NT2/D1 (cell line): ENCODE measurements around the gene PMM2.

Experiments
- DNase-seq: peaks from one replicate; pipeline ENCODE4 v3.0.0-alpha.2; 2011; ENCODE audit warnings: low read depth, low spot score
- H3K27me3 ChIP-seq: 2 replicates; pipeline ENCODE4 v1.6.0; 2011; ENCODE audit warnings: mild to moderate bottlenecking; ENCODE audit not compliant: insufficient read length, insufficient read depth
- H3K36me3 ChIP-seq: 2 replicates; pipeline ENCODE4 v1.6.1; 2011; ENCODE audit warnings: mild to moderate bottlenecking, low read length, mixed read lengths; ENCODE audit not compliant: insufficient read depth, insufficient read length
- H3K4me1 ChIP-seq: 2 replicates; pipeline ENCODE4 v1.5.1; 2011; ENCODE audit not compliant: insufficient read depth, insufficient read length
- H3K4me3 ChIP-seq: 2 replicates; pipeline ENCODE4 v1.5.1; 2011; ENCODE audit warnings: low read depth; ENCODE audit not compliant: insufficient read length
- H3K9ac ChIP-seq: 2 replicates; pipeline ENCODE4 v1.6.0; 2011; ENCODE audit warnings: low read depth; ENCODE audit not compliant: insufficient read length
- H3K9me3 ChIP-seq: 2 replicates; pipeline ENCODE4 v1.5.1; 2011; ENCODE audit warnings: mild to moderate bottlenecking, low read length; ENCODE audit not compliant: insufficient read depth
- SUZ12 ChIP-seq: IDR thresholded peaks from 2 replicates; pipeline ENCODE4 v1.6.1; 2011; ENCODE audit not compliant: insufficient read length, insufficient read depth; ENCODE audit errors: extremely low read depth
- YY1 ChIP-seq: IDR thresholded peaks from 2 replicates; pipeline ENCODE4 v1.6.1; 2011; ENCODE audit not compliant: insufficient read length, insufficient read depth
- ZNF274 ChIP-seq: IDR thresholded peaks from 2 replicates; pipeline ENCODE4 v1.6.1; 2011; ENCODE audit warnings: mild to moderate bottlenecking, low read depth, low read length

The PMM2 gene

GRCh38 chr16:8807189-8807588 lies 9.6 kb downstream of the PMM2 start:
- DNase-seq = no peak
- H3K36me3 ChIP-seq = peaks cover 100% of the 10 kb centered on the region
- no peaks in the 10 kb centered on the region for H3K9me3 ChIP-seq
- H3K4me3 ChIP-seq = no peak overlapping the region
- TF ChIP-seq ZNF274 (no peak), YY1 (no peak), SUZ12 (no peak)
- no peak overlapping the region for H3K9ac ChIP-seq
- H3K27me3 ChIP-seq = no peaks in the 10 kb centered on the region
- no peaks in the 10 kb centered on the region for H3K4me1 ChIP-seq

GRCh38 chr16:8808009-8808408 lies 10.4 kb downstream of the PMM2 start:
- no peak overlapping the region for H3K9ac ChIP-seq
- H3K9me3 ChIP-seq = no peaks in the 10 kb centered on the region
- H3K4me3 ChIP-seq = no peak overlapping the region
- H3K4me1 ChIP-seq = no peaks in the 10 kb centered on the region
- H3K36me3 ChIP-seq = peaks cover 100% of the 10 kb centered on the region
- no peak for DNase-seq
- TF ChIP-seq ZNF274 (no peak), SUZ12 (no peak), YY1 (no peak)
- no peaks in the 10 kb centered on the region for H3K27me3 ChIP-seq

- TF ChIP-seq ZNF274 = no peak
- TF ChIP-seq SUZ12 = no peak
- no peak for TF ChIP-seq YY1
- no peak for DNase-seq
- H3K27me3 ChIP-seq = no peaks in the 10 kb centered on the region
- peaks cover 100% of the 10 kb centered on the region for H3K36me3 ChIP-seq
- no peaks in the 10 kb centered on the region for H3K9me3 ChIP-seq
- no peaks in the 10 kb centered on the region for H3K4me1 ChIP-seq
- no peak overlapping the region for H3K4me3 ChIP-seq
- no peak overlapping the region for H3K9ac ChIP-seq
Observed at GRCh38 chr16:8808613-8809353, 11.1 kb downstream of the PMM2 start.

DNA sequence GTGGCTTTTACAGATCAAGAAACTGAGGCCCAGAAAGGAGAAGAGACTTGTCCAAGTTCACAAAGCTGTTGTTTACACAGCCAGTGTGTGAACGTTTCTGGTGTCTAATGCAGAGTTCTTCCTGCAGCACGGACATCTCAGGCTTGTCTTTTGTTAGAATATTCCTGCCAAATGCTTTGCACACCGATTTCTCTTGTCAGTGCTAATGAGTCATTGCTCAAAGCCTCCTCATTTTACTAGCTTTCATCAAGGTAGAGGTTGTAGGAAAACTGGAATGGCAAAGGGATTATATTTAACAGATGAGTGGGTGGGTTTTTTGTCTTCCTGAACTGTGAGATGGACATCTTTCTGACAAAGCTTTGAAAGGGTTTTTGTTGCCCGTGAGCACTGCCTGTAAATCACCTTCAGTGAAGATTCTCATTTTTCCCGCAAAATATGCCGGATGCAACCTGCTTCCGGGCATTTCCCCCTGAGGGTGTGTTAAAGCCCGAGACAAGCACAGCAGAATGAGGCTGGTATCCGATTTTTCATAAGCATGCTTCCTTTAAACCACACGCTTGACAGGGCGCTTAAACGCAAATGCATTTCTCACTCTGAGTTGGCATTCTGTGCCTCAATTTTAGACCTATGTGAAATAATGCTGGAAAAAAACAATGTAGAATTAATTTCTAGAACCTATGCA lies 14.7 kb downstream of the PMM2 start:
- Histone ChIP-seq H3K4me1 (no peaks in the 10 kb centered on the region), H3K9ac (no peak overlapping the region), H3K27me3 (no peaks in the 10 kb centered on the region), H3K4me3 (no peak overlapping the region), H3K9me3 (no peaks in the 10 kb centered on the region), H3K36me3 (peaks cover 97% of the 10 kb centered on the region)
- no peak for TF ChIP-seq SUZ12
- TF ChIP-seq ZNF274 = no peak
- TF ChIP-seq YY1 = no peak
- no peak for DNase-seq

DNA sequence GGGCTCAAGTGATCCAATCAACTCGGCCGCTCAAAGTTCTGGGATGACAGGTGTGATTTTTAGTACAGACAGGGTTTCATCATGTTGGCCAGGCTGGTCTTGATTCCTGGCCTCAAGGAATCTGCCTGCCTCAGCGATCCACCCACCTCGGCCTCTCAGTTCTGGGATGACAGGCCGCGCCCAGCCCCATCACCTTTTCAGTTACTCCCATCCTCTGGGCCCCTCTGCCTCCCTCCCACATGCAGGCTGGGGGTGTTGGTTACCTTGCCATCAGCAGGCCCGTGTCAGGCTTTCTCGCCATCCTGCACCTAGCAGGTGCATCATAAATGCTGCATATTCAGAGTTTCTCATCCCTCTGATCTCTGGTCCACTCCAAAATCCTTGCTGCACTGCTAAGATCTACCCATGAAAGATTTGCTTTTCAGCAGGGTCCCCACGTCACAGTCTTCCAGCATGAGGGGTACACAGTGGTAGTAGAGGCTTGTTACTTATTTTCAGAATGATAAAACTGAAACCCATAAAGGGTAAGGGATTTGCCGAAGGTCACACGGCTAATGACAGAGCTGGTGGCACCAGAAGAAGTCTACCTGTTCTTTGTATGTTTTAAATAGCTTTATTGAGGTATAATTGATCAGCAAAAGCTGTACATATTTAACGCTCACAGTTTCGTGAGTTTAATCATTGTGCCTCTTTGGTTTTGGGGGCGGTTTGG lies 16.6 kb downstream of the PMM2 start:
- Histone ChIP-seq H3K9me3 (no peaks in the 10 kb centered on the region), H3K9ac (no peak overlapping the region), H3K27me3 (no peaks in the 10 kb centered on the region), H3K4me1 (no peaks in the 10 kb centered on the region), H3K4me3 (no peak overlapping the region), H3K36me3 (peaks cover 94% of the 10 kb centered on the region)
- no peak for DNase-seq
- TF ChIP-seq ZNF274 = no peak
- no peak for TF ChIP-seq SUZ12
- TF ChIP-seq YY1 = no peak

GRCh38 chr16:8816967-8817655 lies 19.5 kb downstream of the PMM2 start:
- TF ChIP-seq ZNF274 (no peak), YY1 (no peak), SUZ12 (no peak)
- no peaks in the 10 kb centered on the region for H3K9me3 ChIP-seq
- peaks cover 93% of the 10 kb centered on the region for H3K36me3 ChIP-seq
- H3K27me3 ChIP-seq = no peaks in the 10 kb centered on the region
- H3K4me1 ChIP-seq = peaks cover 4% of the 10 kb centered on the region
- no peak overlapping the region for H3K9ac ChIP-seq
- DNase-seq = no peak
- no peak overlapping the region for H3K4me3 ChIP-seq
